IMR-90 (cell line): ENCODE results near the gene FIBCD1. TPM values are rescaled to one million over a fixed set of nuclear protein-coding genes. Genes with fewer than 3 reads are reported as not detected.

Source experiments
- ATAC-seq: fragments of 200-7000 bp; cut with Tn5 transposase; 2 replicates; pipeline ENCODE4 v1.9.1; 2020; ENCODE audit warnings: low read depth, mild to moderate bottlenecking, moderate library complexity
- BruUV-seq: library from RNA; stranded (reverse); fragments of 400-500 nt; replicated peaks from 2 replicates; lab custom pipeline; 2021; lab: Mats Ljungman, UMichigan
- CTCF ChIA-PET: fragments of 300-600 bp; formaldehyde crosslinking; extraction: SDS; loops from one replicate; lab custom pipeline; 2021; ENCODE audit warnings: antibody characterized with exemption; lab: Yijun Ruan, JAX
- POLR2A ChIA-PET: fragments of 300-600 bp; sonication (Branson Sonifier 250); formaldehyde crosslinking; loops from one replicate; lab custom pipeline; 2022; ENCODE audit warnings: antibody characterized with exemption; ENCODE audit not compliant: unreplicated experiment; lab: Charles Lee
- DNase-seq: peaks from one replicate; pipeline ENCODE4 v3.0.0; 2013
- H2AFZ ChIP-seq: replicated peaks from 2 replicates; pipeline ENCODE3; 2013; ENCODE audit warnings: low read length, mild to moderate bottlenecking; ENCODE audit not compliant: poor library complexity
- H2AK5ac ChIP-seq: 2 replicates; pipeline ENCODE4 v1.6.1; 2013; ENCODE audit warnings: low read depth, low read length, inconsistent platforms
- H2AK9ac ChIP-seq: replicated peaks from 2 replicates; pipeline ENCODE3; 2013; ENCODE audit warnings: mild to moderate bottlenecking, low read depth, low read length, moderate library complexity; ENCODE audit not compliant: poor library complexity
- H2BK120ac ChIP-seq: 2 replicates; pipeline ENCODE4 v1.6.1; 2013; ENCODE audit warnings: low read depth, low read length, inconsistent platforms
- H2BK15ac ChIP-seq: 3 replicates; pipeline ENCODE4 v1.6.1; 2013; ENCODE audit warnings: low read depth, low read length, inconsistent platforms
- H2BK20ac ChIP-seq: 2 replicates; pipeline ENCODE4 v1.6.1; 2013; ENCODE audit warnings: low read depth, mild to moderate bottlenecking, inconsistent platforms, low read length, moderate library complexity
- H2BK5ac ChIP-seq: 2 replicates; pipeline ENCODE4 v1.6.1; 2013; ENCODE audit warnings: mild to moderate bottlenecking, low read depth, low read length, inconsistent platforms; ENCODE audit not compliant: poor library complexity, severe bottlenecking
- H3K14ac ChIP-seq: replicated peaks from 2 replicates; pipeline ENCODE4 v1.6.1; 2013; ENCODE audit warnings: low read depth, low read length, inconsistent platforms
- H3K18ac ChIP-seq: 2 replicates; pipeline ENCODE4 v1.6.1; 2013; ENCODE audit warnings: low read depth, low read length, control low read depth
- H3K23ac ChIP-seq: 2 replicates; pipeline ENCODE4 v1.6.1; 2013; ENCODE audit warnings: low read depth, low read length, inconsistent platforms
- H3K27ac ChIP-seq: 2 replicates; pipeline ENCODE4 v1.5.1; 2013; ENCODE audit warnings: mild to moderate bottlenecking, control low read depth, low read length; ENCODE audit not compliant: insufficient read depth
- H3K27me3 ChIP-seq: 2 replicates; pipeline ENCODE4 v1.6.1; 2013; ENCODE audit warnings: low read length; ENCODE audit not compliant: control insufficient read depth, insufficient read depth
- H3K36me3 ChIP-seq: 2 replicates; pipeline ENCODE4 v1.6.1; 2013; ENCODE audit warnings: low read length, mixed read lengths; ENCODE audit not compliant: control insufficient read depth, insufficient read depth
- H3K4ac ChIP-seq: 2 replicates; pipeline ENCODE4 v1.6.1; 2013; ENCODE audit warnings: low read depth, low read length, inconsistent platforms
- H3K4me1 ChIP-seq: 2 replicates; pipeline ENCODE4 v1.6.1; 2013; ENCODE audit warnings: low read length, mixed read lengths; ENCODE audit not compliant: control insufficient read depth, insufficient read depth
- H3K4me2 ChIP-seq: 2 replicates; pipeline ENCODE4 v1.6.1; 2013; ENCODE audit warnings: low read depth, mild to moderate bottlenecking, control low read depth, low read length, moderate library complexity
- H3K4me3 ChIP-seq: 2 replicates; pipeline ENCODE4 v1.5.1; 2013; ENCODE audit warnings: low read depth, mild to moderate bottlenecking, control low read depth, low read length, moderate library complexity; ENCODE audit not compliant: insufficient read depth
- H3K56ac ChIP-seq: 2 replicates; pipeline ENCODE4 v1.6.1; 2013; ENCODE audit warnings: low read length, inconsistent platforms; ENCODE audit not compliant: insufficient read depth; ENCODE audit errors: extremely low read depth
- H3K79me1 ChIP-seq, 2 experiments: 2 replicates each; pipeline ENCODE4 v1.6.1; 2013; ENCODE audit warnings: low read length in 2 of 2, inconsistent platforms in 1 of 2, low read depth in 1 of 2
- H3K9ac ChIP-seq: 2 replicates; pipeline ENCODE4 v1.6.1; 2013; ENCODE audit warnings: low read depth, low read length, control low read depth
- H3K9me1 ChIP-seq: 2 replicates; pipeline ENCODE4 v1.6.1; 2013; ENCODE audit warnings: low read length, inconsistent platforms; ENCODE audit not compliant: insufficient read depth
- H3K9me3 ChIP-seq: 2 replicates; pipeline ENCODE4 v1.6.1; 2013; ENCODE audit warnings: low read length; ENCODE audit not compliant: control insufficient read depth, insufficient read depth
- H4K20me1 ChIP-seq: 2 replicates; pipeline ENCODE4 v1.6.1; 2013; ENCODE audit warnings: low read length, inconsistent platforms; ENCODE audit not compliant: insufficient read depth
- H4K5ac ChIP-seq: 2 replicates; pipeline ENCODE4 v1.6.1; 2013; ENCODE audit warnings: mild to moderate bottlenecking, low read depth, low read length, control low read depth
- H4K8ac ChIP-seq, 2 experiments: 2 replicates each; pipeline ENCODE4 v1.6.1; 2013; ENCODE audit warnings: low read depth in 2 of 2, low read length in 2 of 2, control low read depth in 1 of 2, inconsistent platforms in 1 of 2
- H4K91ac ChIP-seq: 2 replicates; pipeline ENCODE4 v1.6.1; 2013; ENCODE audit warnings: low read depth, low read length, inconsistent platforms; ENCODE audit not compliant: insufficient read depth
- BHLHE40 ChIP-seq: fragments of 150-350 bp; IDR thresholded peaks from 2 replicates; pipeline ENCODE4 v1.6.1; 2016; ENCODE audit warnings: mild to moderate bottlenecking, low read depth, low read length
- CEBPB ChIP-seq: IDR thresholded peaks from 2 replicates; pipeline ENCODE4 v1.6.1; 2012; ENCODE audit warnings: low read depth, low read length, improper control_type of control experiment
- CHD1 ChIP-seq: IDR thresholded peaks from 2 replicates; pipeline ENCODE4 v1.6.1; 2012; ENCODE audit warnings: low read depth, low read length, improper control_type of control experiment
- CTCF ChIP-seq: conservative IDR thresholded peaks from 2 replicates; pipeline ENCODE4 v1.5.1; 2012; ENCODE audit warnings: mild to moderate bottlenecking, low read depth, low read length, improper control_type of control experiment
- ELK1 ChIP-seq: fragments of 150-350 bp; IDR thresholded peaks from 2 replicates; pipeline ENCODE4 v1.6.1; 2016; ENCODE audit warnings: low read depth, mild to moderate bottlenecking, low read length, moderate library complexity, borderline replicate concordance
- FOS ChIP-seq: fragments of 150-350 bp; IDR thresholded peaks from 2 replicates; pipeline ENCODE4 v1.6.1; 2016; ENCODE audit warnings: low read depth, low read length
- MAFK ChIP-seq: IDR thresholded peaks from 2 replicates; pipeline ENCODE4 v1.6.1; 2012; ENCODE audit warnings: low read depth, low read length, improper control_type of control experiment
- NFE2L2 ChIP-seq: fragments of 150-350 bp; IDR thresholded peaks from 2 replicates; pipeline ENCODE4 v1.6.1; 2016; ENCODE audit warnings: low read depth, mild to moderate bottlenecking, low read length
- POLR2A ChIP-seq: IDR thresholded peaks from 2 replicates; pipeline ENCODE4 v1.6.1; 2012; ENCODE audit warnings: mild to moderate bottlenecking, low read depth, low read length
- RAD21 ChIP-seq: IDR thresholded peaks from 2 replicates; pipeline ENCODE4 v1.6.1; 2012; ENCODE audit warnings: low read length, improper control_type of control experiment
- RCOR1 ChIP-seq: IDR thresholded peaks from 2 replicates; pipeline ENCODE4 v1.6.1; 2012; ENCODE audit warnings: mild to moderate bottlenecking, low read length, improper control_type of control experiment; ENCODE audit not compliant: insufficient replicate concordance
- RFX5 ChIP-seq: IDR thresholded peaks from 2 replicates; pipeline ENCODE4 v1.8.0; 2012; ENCODE audit warnings: low read depth, mild to moderate bottlenecking, low read length, moderate library complexity
- SMC3 ChIP-seq: fragments of 150-350 bp; IDR thresholded peaks from 2 replicates; pipeline ENCODE4 v1.6.1; 2016; ENCODE audit warnings: low read depth, mild to moderate bottlenecking, antibody characterized with exemption, low read length, moderate library complexity
- USF2 ChIP-seq: fragments of 150-350 bp; IDR thresholded peaks from 2 replicates; pipeline ENCODE4 v1.6.1; 2017; ENCODE audit warnings: mild to moderate bottlenecking, antibody characterized with exemption, low read length, low read depth
- whole genome bisulfite sequencing, 2 experiments: methylation state at CpG; one replicate each; pipeline versions ENCODE4 v1.1.5 to v1.1.7; 2013; ENCODE audit warnings: missing lambda C conversion rate in 2 of 2; ENCODE audit not compliant: insufficient read length in 1 of 2; ENCODE audit errors: extremely low coverage in 2 of 2; 5-methylcytosine and 5-hydroxymethylcytosine counted together
- dilution Hi-C: fragments of 300-500 bp; cut with HindIII; formaldehyde crosslinking; loops from one replicate; pipeline ENCODE4 v1.14.3; 2018; ENCODE audit warnings: low sequenced_read_pairs; ENCODE audit not compliant: unreplicated experiment
- in situ Hi-C: fragments of 300-500 bp; cut with MboI; formaldehyde crosslinking; loops from 3 replicates; pipeline ENCODE4 v1.14.3; 2019; ENCODE audit warnings: low sequenced_read_pairs, inconsistent platforms, mixed read lengths
- intact Hi-C: fragments of 100-400 bp; cut with micrococcal nuclease; formaldehyde crosslinking; loops from 2 replicates; pipeline ENCODE4 v1.10.0; 2022
- polyA plus RNA-seq, 3 experiments: library from polyadenylated mRNA; depleted of rRNA; stranded (reverse); fragments of >200 nt; gene quantifications; 2 replicates each; pipeline ENCODE4 v1.2.3, GENCODE V29; 2012; ENCODE audit warnings: low replicate concordance in 1 of 3
- total RNA-seq: library from RNA; depleted of rRNA; stranded (reverse); fragments of >200 nt; gene quantifications from 2 replicates; pipeline ENCODE4 v1.2.3, GENCODE V29; 2012

Gene FIBCD1
- total and polyA plus RNA-seq, 2 of the 4 experiments (the other 2 are of a cell fraction), result 1.1 to 10.1 TPM

GRCh38 chr9:130920233-130920632 lies 18.8 kb downstream of the FIBCD1 start:
- in situ Hi-C loops (no loop called here), intact Hi-C loops (no loop called here), dilution Hi-C loops (no loop called here)
- Histone ChIP-seq H2BK120ac (no peak overlapping the region), H2BK5ac (no peak overlapping the region), H2AFZ (no peak overlapping the region), H2BK15ac (no peak overlapping the region), H2AK9ac (no peak overlapping the region), H3K4me1 (no peaks in the 10 kb centered on the region), H2BK20ac (no peak overlapping the region), H3K4ac (no peak overlapping the region), H3K9ac (no peak overlapping the region), H3K79me1 (no peaks in the 10 kb centered on the region), H3K56ac (no peak overlapping the region), H3K4me2 (no peak overlapping the region), H3K9me3 (no peaks in the 10 kb centered on the region), H3K27ac (no peak overlapping the region), H4K5ac (no peak overlapping the region), H4K91ac (no peak overlapping the region), H3K18ac (no peak overlapping the region), H3K23ac (no peak overlapping the region), H3K9me1 (no peaks in the 10 kb centered on the region), H3K36me3 (no peaks in the 10 kb centered on the region), H4K8ac (no peak overlapping the region), H4K20me1 (no peaks in the 10 kb centered on the region), H2AK5ac (no peak overlapping the region), H3K14ac (no peak overlapping the region), H3K27me3 (no peaks in the 10 kb centered on the region), H3K4me3 (no peak overlapping the region)
- ChIA-PET POLR2A (no interaction called here), CTCF (no interaction called here)
- TF ChIP-seq NFE2L2 (no peak), RFX5 (no peak), CTCF (no peak), CEBPB (no peak), BHLHE40 (no peak), USF2 (no peak), RAD21 (no peak), CHD1 (no peak), POLR2A (no peak), SMC3 (no peak), ELK1 (no peak), RCOR1 (no peak), FOS (no peak), MAFK (no peak)
- DNase-seq (no peak), ATAC-seq (no peak)
- no TSS peak for BruUV-seq
- WGBS, 2 experiments, result 92% methylated on average over 2 of the region's 8 CpGs; no CpG with 5 or more reads in 1 of the 2 experiments
